Spleen (tissue), 11 donors: ENCODE measurements around the gene WDR70. TPM values are rescaled to one million over a fixed set of nuclear protein-coding genes. Genes with fewer than 3 reads are reported as not detected.
"Not testable (repeated sequence)": the region's sequence is repeated elsewhere in the genome, so short reads cannot be mapped to it uniquely, and the experiment has no call there.

Experiments
- DNase-seq: peaks from one replicate; pipeline ENCODE4 v3.0.0-alpha.2; 2020
- H3K27ac ChIP-seq, 8 donors: fragments of 200-600 bp; sonication (generic) in 7 of 8; 1 replicate in 4 of 8; 2 replicates in 4 of 8; pipeline versions ENCODE4 v1.5.0 to v1.8.0; 2016 to 2021; ENCODE audit warnings: inconsistent platforms in 4 of 8, mild to moderate bottlenecking in 4 of 8, moderate library complexity in 1 of 8
- H3K27me3 ChIP-seq, 7 donors: fragments of 200-600 bp; sonication (generic) in 6 of 7; replicated peaks in 1 of 7; 1 replicate in 4 of 7; 2 replicates in 3 of 7; pipeline versions ENCODE4 v1.5.0 to v1.8.0; 2016 to 2021; ENCODE audit warnings: inconsistent platforms in 3 of 7, mild to moderate bottlenecking in 1 of 7
- H3K36me3 ChIP-seq, 6 donors: fragments of 200-600 bp; sonication (generic) in 5 of 6; 1 replicate in 4 of 6; 2 replicates in 2 of 6; pipeline versions ENCODE4 v1.5.0 to v1.8.0; 2016 to 2021; ENCODE audit warnings: inconsistent platforms in 2 of 6
- H3K4me1 ChIP-seq, 6 donors: fragments of 200-600 bp; sonication (generic) in 5 of 6; 1 replicate in 3 of 6; 2 replicates in 3 of 6; pipeline versions ENCODE4 v1.5.0 to v1.8.0; 2016 to 2021; ENCODE audit warnings: inconsistent platforms in 3 of 6
- H3K4me3 ChIP-seq, 8 donors: fragments of 200-600 bp; sonication (generic) in 7 of 8; 1 replicate in 4 of 8; 2 replicates in 4 of 8; pipeline versions ENCODE4 v1.5.0 to v1.8.0; 2016 to 2021; ENCODE audit warnings: inconsistent platforms in 4 of 8, mild to moderate bottlenecking in 4 of 8, moderate library complexity in 2 of 8
- H3K9me3 ChIP-seq, 8 donors: fragments of 200-600 bp; sonication (generic) in 7 of 8; 1 replicate in 4 of 8; 2 replicates in 4 of 8; pipeline versions ENCODE4 v1.5.0 to v1.8.0; 2016 to 2021; ENCODE audit warnings: inconsistent platforms in 4 of 8
- CTCF ChIP-seq, 11 experiments: fragments of 200-600 bp in 7 of 11; fragments of 450-650 bp in 4 of 11; sonication (generic) in 4 of 11; IDR thresholded peaks in 8 of 11; conservative IDR thresholded peaks in 3 of 11; 1 replicate in 7 of 11; 2 replicates in 4 of 11; pipeline versions ENCODE4 v1.4.0 to v1.8.0; 2016 to 2021; ENCODE audit warnings: antibody characterized with exemption in 11 of 11, inconsistent platforms in 4 of 11, mild to moderate bottlenecking in 1 of 11
- POLR2A ChIP-seq, 3 donors: fragments of 450-650 bp; IDR thresholded peaks; one replicate each; pipeline ENCODE4 v1.5.1; 2017; ENCODE audit warnings: antibody characterized with exemption in 3 of 3, mild to moderate bottlenecking in 1 of 3
- POLR2AphosphoS5 ChIP-seq, 3 donors: sonication (generic); formaldehyde crosslinking; IDR thresholded peaks; one replicate each; pipeline ENCODE4 v1.5.1; 2017; ENCODE audit warnings: antibody characterized with exemption in 3 of 3
- whole genome bisulfite sequencing, 5 donors: extraction: QIAGEN DNeasy Blood & Tissue Kit in 3 of 5; methylation state at CpG; one replicate each; pipeline versions ENCODE4 v1.1.5 to v1.1.7; 2013 to 2018; 5-methylcytosine and 5-hydroxymethylcytosine counted together
- intact Hi-C: fragments of 100-400 bp; cut with DNase I; formaldehyde crosslinking; loops from one replicate; pipeline ENCODE4 v1.15.0; 2023; ENCODE audit warnings: low total_unique reads
- polyA plus RNA-seq, 3 donors: library from polyadenylated mRNA; stranded (reverse); fragments of 200-250 nt; gene quantifications; one replicate each; pipeline ENCODE4 v1.2.1, GENCODE V29; 2013
- total RNA-seq, 7 donors: library from RNA; depleted of rRNA in 3 of 7; stranded (reverse); fragments of >200 nt in 3 of 7; fragmentation: NEBNext Ultra II Directional in 4 of 7; extraction: Animal tissue kit (Norgen Biotek cat#: 25700) in 4 of 7; gene quantifications; one replicate each; pipeline versions ENCODE4 v1.1.0 to v1.2.1, GENCODE V29; 2016 to 2021
- donor health status: healthy with polysubstance abuse.
- donor health status: DM: no; HTN: no; CAD: no; lungs with moderate emphysema.
- donor health status: DM: no; HTN: no; CAD: no.
- donor health status: Bipolar disorder and iron deficiency.
- donor health status: healthy.
- donor health status: DM: no; HTN: no; CAD: no.
- donor health status: DM: yes; HTN: yes; CAD: no.

Gene WDR70
- total and polyA plus RNA-seq, 10 donors, result 24.7 to 51.7 (median 33.4) TPM

- Histone ChIP-seq H3K27me3 (no peaks in the 10 kb centered on the region), H3K36me3 (peaks cover 0 to 4% (median 0%) of the 10 kb centered on the region in 6 donors), H3K4me3 (no peak overlapping the region), H3K9me3 (no peaks in the 10 kb centered on the region), H3K4me1 (no peaks in the 10 kb centered on the region), H3K27ac (no peak overlapping the region)
- no peak for DNase-seq
- TF ChIP-seq POLR2A (IDR thresholded peaks at IDR 0.05) (no peak), CTCF (IDR thresholded peaks at IDR 0.05 in 8 of 11, conservative IDR thresholded peaks at IDR 0.05 in 3 of 11) (no peak), POLR2AphosphoS5 (IDR thresholded peaks at IDR 0.05) (no peak)
- intact Hi-C loops, result no loop called here
- WGBS, 5 donors, result 91 to 97% (median 94%) methylated on average over 2 of the region's 2 CpGs
Observed at GRCh38 chr5:37582202-37582601, 203.1 kb downstream of the WDR70 start.

- intact Hi-C loops, DNase-seq, H3K4me3 ChIP-seq, H3K27ac ChIP-seq, H3K4me1 ChIP-seq, H3K27me3 ChIP-seq: not testable (repeated sequence)
- Histone ChIP-seq H3K36me3 (peaks cover 0 to 28% (median 3%) of the 10 kb centered on the region in 6 donors), H3K9me3 (peaks cover 0 to 13% (median 8%) of the 10 kb centered on the region in 8 donors)
- 94 to 98% (median 95%) methylated on average over 3 of the region's 3 CpGs for WGBS, 5 donors
Observed at GRCh38 chr5:37593292-37593691, 214.2 kb downstream of the WDR70 start.

- DNase-seq, H3K4me3 ChIP-seq, H3K27me3 ChIP-seq, intact Hi-C loops, H3K4me1 ChIP-seq, H3K27ac ChIP-seq: not testable (repeated sequence)
- WGBS, 5 donors, result 8 to 31% (median 15%) methylated on average over 2 of the region's 2 CpGs
- Histone ChIP-seq H3K36me3 (peaks cover 0 to 21% (median 2%) of the 10 kb centered on the region in 6 donors), H3K9me3 (peaks cover 0 to 19% (median 15%) of the 10 kb centered on the region in 8 donors)
Observed at GRCh38 chr5:37594864-37595263, 215.7 kb downstream of the WDR70 start.

GRCh38 chr5:37598733-37599132 is 219.6 kb downstream of the WDR70 start:
- no peak overlapping the region for H3K4me3 ChIP-seq
- no peaks in the 10 kb centered on the region for H3K27me3 ChIP-seq
- WGBS, 5 donors, result 90 to 97% (median 95%) methylated on average over 3 of the region's 3 CpGs
- H3K9me3 ChIP-seq, result peaks cover 0 to 27% (median 23%) of the 10 kb centered on the region in 8 donors
- peaks cover 0 to 5% (median 1%) of the 10 kb centered on the region in 6 donors for H3K36me3 ChIP-seq
- intact Hi-C loops, result no loop called here
- H3K27ac ChIP-seq, result no peak overlapping the region
- no peaks in the 10 kb centered on the region for H3K4me1 ChIP-seq
- TF ChIP-seq POLR2A (IDR thresholded peaks at IDR 0.05), result no peak
- no peak for TF ChIP-seq CTCF (IDR thresholded peaks at IDR 0.05 in 8 of 11, conservative IDR thresholded peaks at IDR 0.05 in 3 of 11)
- TF ChIP-seq POLR2AphosphoS5 (IDR thresholded peaks at IDR 0.05), result no peak
- no peak for DNase-seq

GRCh38 chr5:37601163-37601562 is 222.0 kb downstream of the WDR70 start:
- peaks cover 0 to 25% (median 23%) of the 10 kb centered on the region in 8 donors for H3K9me3 ChIP-seq
- H3K36me3 ChIP-seq, result peaks cover 0 to 21% (median 2%) of the 10 kb centered on the region in 6 donors
- intact Hi-C loops, result no loop called here
- WGBS, 5 donors, result 95 to 100% (median 100%) methylated on average over 1 of the region's 1 CpG
- H3K27me3 ChIP-seq, result no peaks in the 10 kb centered on the region
- no peak overlapping the region for H3K4me3 ChIP-seq
- H3K27ac ChIP-seq, result no peak overlapping the region
- no peak for DNase-seq
- H3K4me1 ChIP-seq, result no peaks in the 10 kb centered on the region
- TF ChIP-seq CTCF (IDR thresholded peaks at IDR 0.05 in 8 of 11, conservative IDR thresholded peaks at IDR 0.05 in 3 of 11) (no peak), POLR2AphosphoS5 (IDR thresholded peaks at IDR 0.05) (no peak), POLR2A (IDR thresholded peaks at IDR 0.05) (no peak)
